Skin of body (tissue), 2 donors: ENCODE data around the gene PSMD1. TPM values are rescaled to one million over a fixed set of nuclear protein-coding genes. Genes with fewer than 3 reads are reported as not detected.
A peak's percentile ranks its signal among the peaks of the same experiment; 100 is the strongest.
"Not testable (repeated sequence)": the region's sequence is repeated elsewhere in the genome, so short reads cannot be mapped to it uniquely, and the experiment has no call there.

Experiments used
- DNase-seq: peaks from one replicate; lab custom pipeline; 2025; lab: John Stamatoyannopoulos, UW
- total RNA-seq: library from RNA; depleted of rRNA; stranded (reverse); fragments of >200 nt; gene quantifications from one replicate; pipeline ENCODE4 v1.2.3, GENCODE V29; 2014

PSMD1 gene
- total RNA-seq, 1 donor from 2014 or later, result 72.3 TPM

- DNase-seq, result peak; percentile 57
These were observed 3.9 kb upstream of the PSMD1 start for GRCh38 chr2:231052494-231053451.

GRCh38 chr2:231053846-231054245, 2.8 kb upstream of the PSMD1 start:
- no peak for DNase-seq

- DNase-seq, result no peak
These were observed 923 bp downstream of the PSMD1 start for GRCh38 chr2:231057590-231057989.

GRCh38 chr2:231058761-231059550, 2.3 kb downstream of the PSMD1 start:
- DNase-seq, result no peak

GRCh38 chr2:231059756-231060155, 3.1 kb downstream of the PSMD1 start:
- DNase-seq, result no peak

- DNase-seq, result no peak
These were observed 6.1 kb downstream of the PSMD1 start for GRCh38 chr2:231062776-231063175.

GRCh38 chr2:231063347-231063746, 6.7 kb downstream of the PSMD1 start:
- DNase-seq, result no peak

- DNase-seq, result no peak
These were observed 9.3 kb downstream of the PSMD1 start for GRCh38 chr2:231065966-231066365.

- not testable (repeated sequence) for DNase-seq
These were observed 10.9 kb downstream of the PSMD1 start for GRCh38 chr2:231067531-231067930.

- no peak for DNase-seq
These were observed 12.0 kb downstream of the PSMD1 start for GRCh38 chr2:231068525-231069222.

- no peak for DNase-seq
These were observed 12.8 kb downstream of the PSMD1 start for GRCh38 chr2:231069379-231070054.

GRCh38 chr2:231084565-231084964, 27.9 kb downstream of the PSMD1 start:
- DNase-seq, result no peak

GRCh38 chr2:231088754-231089153, 32.1 kb downstream of the PSMD1 start:
- no peak for DNase-seq

- no peak for DNase-seq
These were observed 37.3 kb downstream of the PSMD1 start for GRCh38 chr2:231093933-231094332.

GRCh38 chr2:231094736-231095346, 38.2 kb downstream of the PSMD1 start:
- no peak for DNase-seq

- no peak for DNase-seq
These were observed 43.3 kb downstream of the PSMD1 start for GRCh38 chr2:231099918-231100317.

- DNase-seq, result not testable (repeated sequence)
These were observed 43.7 kb downstream of the PSMD1 start for GRCh38 chr2:231100321-231100720.

GRCh38 chr2:231100990-231101389, 44.3 kb downstream of the PSMD1 start:
- DNase-seq, result no peak

- no peak for DNase-seq
These were observed 46.1 kb downstream of the PSMD1 start for GRCh38 chr2:231102772-231103171.

- peak; percentile 69 for DNase-seq
These were observed 47.5 kb downstream of the PSMD1 start for GRCh38 chr2:231104115-231104713.
